Panc1 (cell line): ENCODE data around the gene CSNK1E. TPM values are rescaled to one million over a fixed set of nuclear protein-coding genes. Genes with fewer than 3 reads are reported as not detected.

Experiments used
- ATAC-seq: fragments of 200-7000 bp; cut with Tn5 transposase; 2 replicates; pipeline ENCODE4 v1.9.1; 2020; ENCODE audit warnings: mild to moderate bottlenecking, moderate library complexity
- BruUV-seq: library from RNA; stranded (reverse); fragments of 400-500 nt; replicated peaks from 2 replicates; lab custom pipeline; 2021; lab: Mats Ljungman, UMichigan
- CTCF ChIA-PET: fragments of 300-600 bp; sonication (Branson Sonifier 250); formaldehyde crosslinking; loops from one replicate; lab custom pipeline; 2022; ENCODE audit warnings: antibody characterized with exemption; lab: Charles Lee
- POLR2A ChIA-PET: fragments of 300-600 bp; sonication (Branson Sonifier 250); formaldehyde crosslinking; loops from one replicate; lab custom pipeline; 2022; ENCODE audit warnings: antibody characterized with exemption; lab: Charles Lee
- DNase-seq: peaks from one replicate; pipeline ENCODE4 v3.0.0-alpha.2; 2010; ENCODE audit warnings: low read depth, low spot score
- H3K27ac ChIP-seq: 2 replicates; pipeline ENCODE4 v1.5.1; 2011; ENCODE audit warnings: mild to moderate bottlenecking, low read length, inconsistent platforms
- H3K27me3 ChIP-seq: fragments of 200-500 bp; sonication (Bioruptor generic); 2 replicates; pipeline ENCODE4 v1.6.0; 2014; ENCODE audit warnings: low read length, inconsistent platforms; ENCODE audit not compliant: control insufficient read depth, insufficient read depth
- H3K36me3 ChIP-seq: fragments of 200-500 bp; sonication (Bioruptor generic); 2 replicates; pipeline ENCODE4 v1.5.1; 2014; ENCODE audit warnings: inconsistent platforms, mild to moderate bottlenecking, low read length, moderate library complexity; ENCODE audit not compliant: control insufficient read depth, insufficient read depth
- H3K4me1 ChIP-seq: 2 replicates; pipeline ENCODE4 v1.5.1; 2011; ENCODE audit warnings: inconsistent platforms, mild to moderate bottlenecking, low read length, moderate library complexity; ENCODE audit not compliant: control insufficient read depth, insufficient read depth
- H3K4me3 ChIP-seq, 2 experiments: 2 replicates each; pipeline ENCODE4 v1.5.1; 2011 to 2012; ENCODE audit warnings: low read depth in 2 of 2, low read length in 2 of 2, mild to moderate bottlenecking in 2 of 2, inconsistent platforms in 1 of 2, moderate library complexity in 1 of 2
- H3K9me3 ChIP-seq: fragments of 200-500 bp; sonication (Bioruptor generic); 2 replicates; pipeline ENCODE4 v1.5.1; 2014; ENCODE audit warnings: low read depth, mild to moderate bottlenecking, inconsistent platforms, low read length, moderate library complexity; ENCODE audit not compliant: control insufficient read depth, insufficient read depth
- POLR2AphosphoS5 ChIP-seq: IDR thresholded peaks from 2 replicates; pipeline ENCODE4 v1.6.1; 2012; ENCODE audit warnings: mild to moderate bottlenecking, low read depth, low read length, moderate library complexity
- SIN3A ChIP-seq: IDR thresholded peaks from 2 replicates; pipeline ENCODE4 v1.6.1; 2012; ENCODE audit warnings: low read depth, mild to moderate bottlenecking, low read length, moderate library complexity, borderline replicate concordance; ENCODE audit not compliant: insufficient read depth
- TCF7L2 ChIP-seq: IDR thresholded peaks from 2 replicates; pipeline ENCODE4 v1.6.1; 2011; ENCODE audit warnings: mild to moderate bottlenecking, low read depth, low read length, inconsistent platforms
- in situ Hi-C: cut with HindIII; loops from 2 replicates; pipeline ENCODE4 v1.10.0; 2016; ENCODE audit warnings: low sequenced_read_pairs, low pct_unique_long_range_greater_than_20kb
- intact Hi-C: fragments of 100-400 bp; cut with micrococcal nuclease; formaldehyde crosslinking; loops from one replicate; pipeline ENCODE4 v1.10.0; 2022; ENCODE audit not compliant: unreplicated experiment
- total RNA-seq: library from RNA; stranded (reverse); gene quantifications from one replicate; pipeline ENCODE4 v1.2.1, GENCODE V29; 2021; ENCODE audit not compliant: unreplicated experiment
- TF ChIP-seq, protein P1 (sequence below), 2 experiments: IDR thresholded peaks; 2 replicates each; pipeline ENCODE4 v1.6.1; 2011 to 2012; ENCODE audit warnings: low read depth in 2 of 2, control low read depth in 1 of 2, low read length in 1 of 2, mild to moderate bottlenecking in 1 of 2, moderate library complexity in 1 of 2; ENCODE audit not compliant: insufficient read depth in 1 of 2
- TF ChIP-seq, protein P2 (sequence below): fragments of 450-650 bp; IDR thresholded peaks from 2 replicates; pipeline ENCODE4 v1.5.1; 2017; ENCODE audit warnings: mild to moderate bottlenecking

The CSNK1E gene
- total RNA-seq, 1 experiment from 2014 or later = 115 TPM

DNA sequence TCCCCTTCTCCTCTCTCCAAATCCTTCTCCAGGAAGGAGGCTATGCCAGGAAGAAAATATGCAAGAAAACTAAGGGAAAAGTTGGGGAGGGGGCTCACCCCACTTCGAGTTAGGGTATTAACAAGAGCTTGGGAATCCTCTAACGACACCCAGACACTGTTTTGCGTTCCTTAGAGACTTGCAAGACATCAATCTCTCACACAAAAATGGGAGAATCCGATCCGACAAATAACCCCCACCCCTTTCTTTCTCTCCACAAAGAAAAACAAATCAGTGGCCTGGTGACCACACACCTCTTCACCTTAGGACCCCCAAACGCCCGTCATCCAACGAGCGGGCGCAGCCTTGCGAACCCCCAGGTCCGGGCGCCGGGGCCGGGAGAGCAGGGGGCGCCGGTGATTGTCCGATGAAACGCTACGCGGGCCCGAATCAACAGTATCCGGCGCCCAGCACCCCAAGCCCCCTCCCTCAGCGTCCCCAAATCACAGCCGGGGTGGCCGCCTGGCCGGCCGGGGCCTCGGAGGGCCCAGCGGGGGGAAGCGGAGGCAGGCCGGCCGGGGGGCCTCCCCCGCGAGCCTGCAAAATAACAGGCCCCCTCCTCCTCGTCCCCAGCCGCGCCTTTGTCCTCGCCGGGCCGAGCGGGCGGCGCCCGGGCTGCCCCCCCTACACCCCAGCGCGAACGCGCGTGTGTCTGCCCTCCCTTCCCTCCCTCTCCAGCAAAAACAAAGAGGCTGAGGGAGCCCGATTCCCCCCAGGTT, 690 bp downstream of the CSNK1E start:
- H3K27me3 ChIP-seq = no peaks in the 10 kb centered on the region
- ATAC-seq (peak; percentile 57), DNase-seq (no peak)
- H3K27ac ChIP-seq = peak overlapping the region; percentile 81
- POLR2A ChIA-PET = no interaction called here
- H3K9me3 ChIP-seq = no peaks in the 10 kb centered on the region
- CTCF ChIA-PET = no interaction called here
- intact Hi-C loops (no loop called here), in situ Hi-C loops (no loop called here)
- H3K36me3 ChIP-seq = peaks cover 5% of the 10 kb centered on the region; the same call in 1 of the 2 replicates
- no TSS peak for BruUV-seq
- peak overlapping the region; percentile 73 to 91 for H3K4me3 ChIP-seq
- TF ChIP-seq, protein P1, sequence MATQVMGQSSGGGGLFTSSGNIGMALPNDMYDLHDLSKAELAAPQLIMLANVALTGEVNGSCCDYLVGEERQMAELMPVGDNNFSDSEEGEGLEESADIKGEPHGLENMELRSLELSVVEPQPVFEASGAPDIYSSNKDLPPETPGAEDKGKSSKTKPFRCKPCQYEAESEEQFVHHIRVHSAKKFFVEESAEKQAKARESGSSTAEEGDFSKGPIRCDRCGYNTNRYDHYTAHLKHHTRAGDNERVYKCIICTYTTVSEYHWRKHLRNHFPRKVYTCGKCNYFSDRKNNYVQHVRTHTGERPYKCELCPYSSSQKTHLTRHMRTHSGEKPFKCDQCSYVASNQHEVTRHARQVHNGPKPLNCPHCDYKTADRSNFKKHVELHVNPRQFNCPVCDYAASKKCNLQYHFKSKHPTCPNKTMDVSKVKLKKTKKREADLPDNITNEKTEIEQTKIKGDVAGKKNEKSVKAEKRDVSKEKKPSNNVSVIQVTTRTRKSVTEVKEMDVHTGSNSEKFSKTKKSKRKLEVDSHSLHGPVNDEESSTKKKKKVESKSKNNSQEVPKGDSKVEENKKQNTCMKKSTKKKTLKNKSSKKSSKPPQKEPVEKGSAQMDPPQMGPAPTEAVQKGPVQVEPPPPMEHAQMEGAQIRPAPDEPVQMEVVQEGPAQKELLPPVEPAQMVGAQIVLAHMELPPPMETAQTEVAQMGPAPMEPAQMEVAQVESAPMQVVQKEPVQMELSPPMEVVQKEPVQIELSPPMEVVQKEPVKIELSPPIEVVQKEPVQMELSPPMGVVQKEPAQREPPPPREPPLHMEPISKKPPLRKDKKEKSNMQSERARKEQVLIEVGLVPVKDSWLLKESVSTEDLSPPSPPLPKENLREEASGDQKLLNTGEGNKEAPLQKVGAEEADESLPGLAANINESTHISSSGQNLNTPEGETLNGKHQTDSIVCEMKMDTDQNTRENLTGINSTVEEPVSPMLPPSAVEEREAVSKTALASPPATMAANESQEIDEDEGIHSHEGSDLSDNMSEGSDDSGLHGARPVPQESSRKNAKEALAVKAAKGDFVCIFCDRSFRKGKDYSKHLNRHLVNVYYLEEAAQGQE (IDR thresholded peaks at IDR 0.05; ENCODE audit: insufficient read depth in 1 of 2, low read depth in 2 of 2, low read length in 1 of 2) = no peak
- TF ChIP-seq, protein P2, sequence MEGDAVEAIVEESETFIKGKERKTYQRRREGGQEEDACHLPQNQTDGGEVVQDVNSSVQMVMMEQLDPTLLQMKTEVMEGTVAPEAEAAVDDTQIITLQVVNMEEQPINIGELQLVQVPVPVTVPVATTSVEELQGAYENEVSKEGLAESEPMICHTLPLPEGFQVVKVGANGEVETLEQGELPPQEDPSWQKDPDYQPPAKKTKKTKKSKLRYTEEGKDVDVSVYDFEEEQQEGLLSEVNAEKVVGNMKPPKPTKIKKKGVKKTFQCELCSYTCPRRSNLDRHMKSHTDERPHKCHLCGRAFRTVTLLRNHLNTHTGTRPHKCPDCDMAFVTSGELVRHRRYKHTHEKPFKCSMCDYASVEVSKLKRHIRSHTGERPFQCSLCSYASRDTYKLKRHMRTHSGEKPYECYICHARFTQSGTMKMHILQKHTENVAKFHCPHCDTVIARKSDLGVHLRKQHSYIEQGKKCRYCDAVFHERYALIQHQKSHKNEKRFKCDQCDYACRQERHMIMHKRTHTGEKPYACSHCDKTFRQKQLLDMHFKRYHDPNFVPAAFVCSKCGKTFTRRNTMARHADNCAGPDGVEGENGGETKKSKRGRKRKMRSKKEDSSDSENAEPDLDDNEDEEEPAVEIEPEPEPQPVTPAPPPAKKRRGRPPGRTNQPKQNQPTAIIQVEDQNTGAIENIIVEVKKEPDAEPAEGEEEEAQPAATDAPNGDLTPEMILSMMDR = no peak
- TF ChIP-seq SIN3A = no peak
- TF ChIP-seq POLR2AphosphoS5 = no peak
- TF ChIP-seq TCF7L2 = no peak
- H3K4me1 ChIP-seq = peaks cover 25% of the 10 kb centered on the region

DNA sequence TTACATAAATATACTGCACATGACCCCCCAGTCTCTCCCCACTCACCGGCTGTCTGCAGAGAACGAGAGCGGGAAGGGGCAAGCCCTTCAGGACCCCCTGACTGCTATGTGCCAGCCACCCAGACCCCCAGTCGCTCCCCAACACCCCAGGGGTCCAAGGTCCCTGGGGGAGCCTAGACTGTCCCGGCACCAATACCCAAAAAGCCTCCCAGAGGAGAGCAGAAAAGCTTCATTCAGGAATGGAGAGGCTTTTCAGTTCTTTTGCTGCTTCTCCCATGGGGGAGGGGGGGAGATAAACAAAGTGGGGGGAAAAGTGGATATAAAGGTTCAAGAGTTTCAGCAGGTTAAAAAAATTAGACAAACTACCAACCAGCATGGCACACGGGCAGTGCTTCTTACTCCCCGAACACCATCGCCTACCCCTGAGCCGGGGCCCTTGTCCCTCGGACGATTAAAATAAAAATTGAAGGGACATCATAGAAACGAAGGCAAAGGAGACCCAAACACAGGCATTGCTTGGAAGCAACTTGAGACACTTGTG, 1.3 kb downstream of the CSNK1E start:
- POLR2A ChIA-PET = no interaction called here
- H3K36me3 ChIP-seq = peaks cover 5% of the 10 kb centered on the region
- DNase-seq (no peak), ATAC-seq (no peak)
- intact Hi-C loops = no loop called here
- peak overlapping the region; percentile 81 for H3K27ac ChIP-seq
- H3K27me3 ChIP-seq = no peaks in the 10 kb centered on the region
- TF ChIP-seq TCF7L2 (no peak), SIN3A (no peak), POLR2AphosphoS5 (no peak)
- TF ChIP-seq, protein P1 (IDR thresholded peaks at IDR 0.05; ENCODE audit: insufficient read depth in 1 of 2, low read depth in 2 of 2, low read length in 1 of 2) = no peak
- TF ChIP-seq, protein P2 = no peak
- no peaks in the 10 kb centered on the region for H3K9me3 ChIP-seq
- peaks cover 25% of the 10 kb centered on the region for H3K4me1 ChIP-seq
- CTCF ChIA-PET = interaction anchor here (0.6 to 0.9 kb wide), 2 partner anchors 11 to 12 kb away, joined by 7 to 8 read pairs; no protein-coding TSS in a partner anchor
- in situ Hi-C loops = no loop called here
- H3K4me3 ChIP-seq = peak overlapping the region; percentile 73 to 91
- TSS peak; percentile 81 for BruUV-seq
